Gastroesophageal sphincter (tissue), 4 donors: Measurements from ENCODE around the gene MSRB2. TPM values are rescaled to one million over a fixed set of nuclear protein-coding genes. Genes with fewer than 3 reads are reported as not detected.

Experiments
- ATAC-seq: fragments of 150-250 bp; one replicate; pipeline ENCODE4 v1.9.1; 2016; ENCODE audit warnings: mild to moderate bottlenecking, moderate library complexity
- H3K27ac ChIP-seq, 4 donors: fragments of 200-600 bp; sonication (generic) in 3 of 4; 1 replicate in 3 of 4; 2 replicates in 1 of 4; pipeline ENCODE4 v1.5.1; 2016 to 2019
- H3K27me3 ChIP-seq: fragments of 200-600 bp; sonication (generic); one replicate; pipeline ENCODE4 v1.5.1; 2019
- H3K36me3 ChIP-seq, 2 donors: fragments of 200-600 bp; sonication (generic); one replicate each; pipeline ENCODE4 v1.5.1; 2019; ENCODE audit warnings: control low read depth in 1 of 2
- H3K4me1 ChIP-seq, 3 donors: fragments of 200-600 bp; sonication (generic); 1 replicate in 2 of 3; 2 replicates in 1 of 3; pipeline ENCODE4 v1.5.1; 2016 to 2019; ENCODE audit warnings: control low read depth in 2 of 3
- H3K4me3 ChIP-seq, 2 donors: fragments of 200-600 bp; sonication (generic); one replicate each; pipeline ENCODE4 v1.5.1; 2019; ENCODE audit warnings: mild to moderate bottlenecking in 1 of 2, moderate library complexity in 1 of 2
- H3K9me3 ChIP-seq, 3 donors: fragments of 200-600 bp; sonication (generic); one replicate each; pipeline ENCODE4 v1.5.1; 2017 to 2019; ENCODE audit warnings: control low read depth in 2 of 3
- EP300 ChIP-seq: sonication (generic); formaldehyde crosslinking; IDR thresholded peaks from one replicate; pipeline ENCODE4 v1.6.1; 2017; ENCODE audit warnings: antibody characterized with exemption, mild to moderate bottlenecking
- POLR2A ChIP-seq, 2 donors: fragments of 450-650 bp; IDR thresholded peaks; one replicate each; pipeline ENCODE4 v1.6.1; 2017; ENCODE audit warnings: antibody characterized with exemption in 2 of 2, mild to moderate bottlenecking in 2 of 2, moderate library complexity in 1 of 2
- POLR2AphosphoS5 ChIP-seq: sonication (generic); formaldehyde crosslinking; IDR thresholded peaks from one replicate; pipeline ENCODE4 v1.6.1; 2017; ENCODE audit warnings: antibody characterized with exemption
- WGBS, 2 donors: methylation state at CpG; one replicate each; pipeline ENCODE4 v1.1.5; 2018; ENCODE audit warnings: low coverage in 1 of 2; 5-methylcytosine and 5-hydroxymethylcytosine counted together
- total RNA-seq, 4 donors: library from RNA; depleted of rRNA; stranded (reverse); fragments of >200 nt; gene quantifications; one replicate each; pipeline ENCODE4 v1.1.0, GENCODE V29; 2016
- TF ChIP-seq, protein P1 (sequence below), 4 experiments: fragments of 200-600 bp in 2 of 4; fragments of 450-650 bp in 2 of 4; sonication (generic) in 1 of 4; IDR thresholded peaks; one replicate each; pipeline ENCODE4 v1.5.1; 2017 to 2019; ENCODE audit warnings: antibody characterized with exemption in 4 of 4, mild to moderate bottlenecking in 2 of 4, moderate library complexity in 2 of 4

MSRB2 gene
- total RNA-seq, 4 donors from 2014 or later = 37.3 to 54.9 (median 42.8) TPM

DNA sequence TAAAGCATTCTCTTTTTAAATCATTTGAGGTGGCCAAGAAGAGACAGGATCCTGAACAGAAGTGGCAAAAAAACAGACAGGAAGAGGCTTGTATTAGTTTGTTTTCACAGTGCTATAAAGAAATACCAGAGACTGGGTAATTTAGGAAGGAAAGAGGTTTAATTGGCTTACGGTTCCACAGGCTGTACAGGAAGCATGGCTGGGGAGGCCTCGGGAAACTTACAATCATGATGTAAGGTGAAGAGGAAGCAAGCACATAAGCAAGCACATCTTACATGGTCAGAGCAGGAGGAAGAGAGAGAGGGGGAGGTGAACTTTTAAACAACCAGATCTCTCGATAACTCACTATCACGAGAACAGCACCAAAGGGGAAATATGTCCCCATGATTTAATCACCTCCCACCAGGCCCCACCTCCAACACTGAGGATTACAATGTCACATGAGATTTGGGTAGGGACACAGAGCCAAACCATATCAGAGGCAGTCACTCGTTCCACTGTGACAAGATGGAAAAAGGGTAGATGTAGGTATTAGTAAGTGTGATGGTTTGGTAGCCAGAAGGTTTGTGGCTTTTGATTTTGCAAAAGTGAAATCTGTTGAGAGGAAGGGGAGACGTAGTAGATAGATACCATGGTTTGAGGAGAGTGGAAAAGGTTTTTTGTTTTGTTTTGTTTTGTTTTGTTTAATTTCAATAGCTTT lies 5.1 kb downstream of the MSRB2 start:
- Histone ChIP-seq H3K27me3 (no peaks in the 10 kb centered on the region), H3K36me3 (peaks cover 0 to 16% of the 10 kb centered on the region in 2 donors), H3K4me3 (no peak overlapping the region), H3K4me1 (peaks cover 0 to 29% (median 0%) of the 10 kb centered on the region in 3 donors), H3K27ac (no peak overlapping the region), H3K9me3 (peaks cover 0 to 4% (median 0%) of the 10 kb centered on the region in 3 donors)
- TF ChIP-seq POLR2A (IDR thresholded peaks at IDR 0.05) (no peak), POLR2AphosphoS5 (no peak), EP300 (no peak)
- TF ChIP-seq, protein P1, sequence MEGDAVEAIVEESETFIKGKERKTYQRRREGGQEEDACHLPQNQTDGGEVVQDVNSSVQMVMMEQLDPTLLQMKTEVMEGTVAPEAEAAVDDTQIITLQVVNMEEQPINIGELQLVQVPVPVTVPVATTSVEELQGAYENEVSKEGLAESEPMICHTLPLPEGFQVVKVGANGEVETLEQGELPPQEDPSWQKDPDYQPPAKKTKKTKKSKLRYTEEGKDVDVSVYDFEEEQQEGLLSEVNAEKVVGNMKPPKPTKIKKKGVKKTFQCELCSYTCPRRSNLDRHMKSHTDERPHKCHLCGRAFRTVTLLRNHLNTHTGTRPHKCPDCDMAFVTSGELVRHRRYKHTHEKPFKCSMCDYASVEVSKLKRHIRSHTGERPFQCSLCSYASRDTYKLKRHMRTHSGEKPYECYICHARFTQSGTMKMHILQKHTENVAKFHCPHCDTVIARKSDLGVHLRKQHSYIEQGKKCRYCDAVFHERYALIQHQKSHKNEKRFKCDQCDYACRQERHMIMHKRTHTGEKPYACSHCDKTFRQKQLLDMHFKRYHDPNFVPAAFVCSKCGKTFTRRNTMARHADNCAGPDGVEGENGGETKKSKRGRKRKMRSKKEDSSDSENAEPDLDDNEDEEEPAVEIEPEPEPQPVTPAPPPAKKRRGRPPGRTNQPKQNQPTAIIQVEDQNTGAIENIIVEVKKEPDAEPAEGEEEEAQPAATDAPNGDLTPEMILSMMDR (IDR thresholded peaks at IDR 0.05) = no peak
- WGBS, 2 donors = 72 to 75% methylated on average over 6 of the region's 6 CpGs
- ATAC-seq = no peak

DNA sequence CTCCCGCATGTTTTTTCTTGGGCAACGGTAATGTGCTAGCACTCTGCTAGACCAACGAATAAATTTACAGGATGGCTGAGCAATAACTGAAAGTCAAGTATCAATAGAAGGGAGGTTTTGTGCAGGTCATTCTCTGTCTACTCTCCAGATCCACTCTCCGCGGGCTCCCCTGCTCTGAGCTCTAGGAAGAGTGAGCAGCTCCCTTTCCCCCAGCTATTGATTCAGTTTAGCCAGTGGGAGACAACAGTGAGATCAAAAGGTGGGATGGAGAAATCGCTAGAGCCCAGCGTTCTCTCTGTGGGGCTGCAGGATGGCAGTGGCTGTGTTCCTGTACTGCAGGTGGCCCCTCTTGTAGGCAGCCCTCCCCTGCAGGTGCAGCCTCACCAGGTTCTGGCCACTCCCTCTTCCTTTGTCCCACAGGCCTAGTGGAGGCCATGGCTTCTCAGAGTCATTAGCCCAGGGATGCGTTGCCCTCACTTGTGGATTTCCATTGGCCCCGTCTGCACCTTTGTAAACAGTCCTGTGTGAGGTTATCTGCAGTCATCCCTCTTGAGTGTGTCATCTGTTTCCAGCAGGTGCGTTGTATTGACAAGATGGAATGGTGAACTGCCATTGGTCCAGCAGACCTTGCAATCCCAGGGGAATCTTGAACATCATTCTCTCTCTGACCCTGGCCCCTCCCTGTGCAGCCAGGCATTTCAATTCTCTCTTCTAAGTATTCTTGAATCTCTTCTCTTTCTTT lies 11.1 kb downstream of the MSRB2 start:
- Histone ChIP-seq H3K9me3 (no peaks in the 10 kb centered on the region), H3K27me3 (no peaks in the 10 kb centered on the region), H3K4me1 (no peaks in the 10 kb centered on the region), H3K36me3 (peaks cover 0 to 73% of the 10 kb centered on the region in 2 donors), H3K4me3 (no peak overlapping the region), H3K27ac (no peak overlapping the region)
- ATAC-seq = no peak
- 78 to 87% methylated on average over 4 to 7 of the region's 10 CpGs for WGBS, 2 donors
- TF ChIP-seq POLR2A (IDR thresholded peaks at IDR 0.05) (no peak), EP300 (no peak), POLR2AphosphoS5 (no peak)
- TF ChIP-seq, protein P1 (IDR thresholded peaks at IDR 0.05) = no peak

DNA sequence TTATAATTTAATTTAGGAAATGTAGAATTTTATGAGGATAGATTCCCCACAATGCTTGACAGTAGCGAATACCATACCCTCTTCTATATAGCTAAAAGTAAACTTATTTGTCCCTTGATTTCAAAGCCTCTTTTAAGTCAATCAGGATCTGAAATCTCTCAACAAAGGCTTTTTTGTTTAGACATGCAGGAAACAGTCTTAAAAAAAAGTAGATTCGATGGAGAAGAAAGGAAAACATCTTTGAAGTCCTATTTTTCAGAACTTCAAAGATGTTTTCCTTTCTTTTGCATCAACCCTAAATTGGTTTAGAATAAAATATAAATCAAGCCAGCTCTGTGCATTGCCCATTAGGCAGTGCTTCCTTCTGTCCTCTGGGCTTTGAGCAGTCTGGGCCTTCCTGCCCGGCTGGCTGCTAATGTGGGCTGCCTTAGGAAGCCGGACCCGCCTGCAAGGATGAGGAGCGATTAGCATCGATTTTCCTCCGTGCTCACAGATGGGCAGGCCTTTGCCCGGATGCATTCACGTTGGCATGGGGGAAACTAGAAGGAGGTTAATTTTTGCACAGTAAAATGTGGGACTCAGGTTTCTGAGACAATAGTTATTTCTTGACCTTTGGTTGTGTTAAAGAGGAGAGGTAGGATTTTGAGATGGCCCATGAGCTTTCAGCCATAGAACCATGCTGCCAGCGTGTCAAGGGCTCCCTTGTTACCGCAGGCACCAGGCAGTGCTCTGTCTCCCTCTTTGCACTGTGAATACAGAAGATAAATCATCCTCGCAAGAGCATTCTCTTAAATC lies 15.5 kb downstream of the MSRB2 start:
- TF ChIP-seq POLR2A (IDR thresholded peaks at IDR 0.05) = no peak
- TF ChIP-seq, protein P1 (IDR thresholded peaks at IDR 0.05) = no peak
- TF ChIP-seq EP300 = no peak
- no peak for TF ChIP-seq POLR2AphosphoS5
- peaks cover 0 to 94% of the 10 kb centered on the region in 2 donors for H3K36me3 ChIP-seq

DNA sequence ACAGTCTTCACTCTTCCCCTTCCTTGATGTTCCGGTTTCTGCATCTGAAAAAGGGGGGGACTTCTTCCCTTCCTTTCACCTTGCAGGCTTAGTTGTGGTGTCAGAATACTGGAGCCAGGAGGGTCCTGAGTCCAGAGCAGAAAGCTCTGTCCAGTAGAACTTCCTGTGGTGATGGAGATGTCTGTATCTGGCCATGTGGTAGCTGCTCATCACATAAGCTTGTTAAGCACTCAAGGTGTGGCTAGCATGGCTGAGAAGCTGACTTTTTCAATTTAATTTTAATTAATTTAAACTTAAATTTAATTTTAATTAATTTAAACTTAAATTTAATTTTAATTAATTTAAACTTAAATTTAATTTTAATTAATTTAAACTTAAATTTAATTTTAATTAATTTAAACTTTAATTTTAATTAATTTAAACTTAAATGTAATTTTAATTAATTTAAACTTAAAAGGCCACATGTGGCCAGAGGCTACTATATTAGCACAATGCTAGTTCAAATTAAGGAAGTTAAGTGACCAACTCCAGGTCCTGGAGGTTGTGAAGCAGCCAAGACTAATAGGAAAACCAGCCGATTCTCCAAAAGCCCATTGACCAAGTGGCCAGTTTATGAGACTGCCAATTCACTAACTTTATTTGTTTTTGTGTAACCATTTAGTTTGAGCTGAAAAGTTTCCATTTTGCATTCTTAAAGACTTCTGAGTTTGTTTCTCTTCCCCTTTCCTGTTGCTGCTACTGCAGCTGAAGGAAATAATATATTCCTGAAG lies 16.3 kb downstream of the MSRB2 start:
- Histone ChIP-seq H3K27me3 (no peaks in the 10 kb centered on the region), H3K27ac (no peak overlapping the region), H3K9me3 (no peaks in the 10 kb centered on the region), H3K4me1 (no peaks in the 10 kb centered on the region), H3K36me3 (peaks cover 0 to 94% of the 10 kb centered on the region in 2 donors), H3K4me3 (no peak overlapping the region)
- no peak for ATAC-seq
- WGBS, 2 donors = 80 to 95% methylated on average over 2 of the region's 2 CpGs
- no peak for TF ChIP-seq EP300
- TF ChIP-seq POLR2A (IDR thresholded peaks at IDR 0.05) = no peak
- TF ChIP-seq POLR2AphosphoS5 = no peak
- TF ChIP-seq, protein P1 (IDR thresholded peaks at IDR 0.05) = no peak

More for the DNA sequence above, 15.5 kb downstream of the MSRB2 start:
- Histone ChIP-seq H3K27me3 (no peaks in the 10 kb centered on the region), H3K9me3 (no peaks in the 10 kb centered on the region), H3K4me3 (no peak overlapping the region), H3K27ac (no peak overlapping the region), H3K4me1 (no peaks in the 10 kb centered on the region)
- WGBS, 2 donors = 92 to 93% methylated on average over 3 to 5 of the region's 13 CpGs
- ATAC-seq = no peak
